Uterus (tissue), 4 donors: ENCODE data around the gene KCNN2. TPM values are rescaled to one million over a fixed set of nuclear protein-coding genes. Genes with fewer than 3 reads are reported as not detected.

Experiments
- DNase-seq, 2 donors: peaks; one replicate each; pipeline ENCODE4 v3.0.0-alpha.2; 2019 to 2020
- H3K27ac ChIP-seq, 2 donors: fragments of 200-600 bp; sonication (generic); 1 replicate in 1 of 2; 2 replicates in 1 of 2; pipeline ENCODE4 v1.5.1; 2016 to 2018
- H3K27me3 ChIP-seq, 2 donors: fragments of 200-600 bp; sonication (generic); one replicate each; pipeline ENCODE4 v1.5.1; 2018 to 2019; ENCODE audit warnings: control low read depth in 1 of 2
- H3K36me3 ChIP-seq, 2 donors: fragments of 200-600 bp; sonication (generic); one replicate each; pipeline ENCODE4 v1.5.1; 2019; ENCODE audit warnings: control low read depth in 1 of 2
- H3K4me1 ChIP-seq, 2 donors: fragments of 200-600 bp; sonication (generic); one replicate each; pipeline ENCODE4 v1.5.1; 2018 to 2019; ENCODE audit warnings: control low read depth in 1 of 2
- H3K4me3 ChIP-seq, 2 donors: fragments of 200-600 bp; sonication (generic); 1 replicate in 1 of 2; 2 replicates in 1 of 2; pipeline ENCODE4 v1.5.1; 2018 to 2019; ENCODE audit warnings: mild to moderate bottlenecking in 1 of 2
- H3K9me3 ChIP-seq, 2 donors: fragments of 200-600 bp; sonication (generic); one replicate each; pipeline ENCODE4 v1.5.1; 2019; ENCODE audit warnings: control low read depth in 1 of 2
- POLR2A ChIP-seq, 2 donors: fragments of 450-650 bp; IDR thresholded peaks; one replicate each; pipeline ENCODE4 v1.6.1; 2016; ENCODE audit warnings: antibody characterized with exemption in 2 of 2, mild to moderate bottlenecking in 1 of 2, moderate library complexity in 1 of 2
- intact Hi-C: fragments of 100-400 bp; cut with DNase I; formaldehyde crosslinking; loops from one replicate; pipeline ENCODE4 v1.15.1; 2023; ENCODE audit warnings: low total_unique reads
- total RNA-seq, 4 donors: library from RNA; depleted of rRNA in 3 of 4; stranded (reverse); fragments of >200 nt in 3 of 4; gene quantifications; one replicate each; pipeline versions ENCODE4 v1.1.0 to v1.2.4, GENCODE V29; 2014 to 2023
- TF ChIP-seq, protein P1 (sequence below), 4 experiments: fragments of 200-600 bp in 2 of 4; fragments of 450-650 bp in 2 of 4; sonication (generic) in 2 of 4; IDR thresholded peaks; one replicate each; pipeline ENCODE4 v1.5.1; 2016 to 2019; ENCODE audit warnings: antibody characterized with exemption in 4 of 4, mild to moderate bottlenecking in 2 of 4, moderate library complexity in 1 of 4
- donor health status: DM: yes; HTN: yes; CAD: no.

KCNN2 gene
- total RNA-seq, 4 donors from 2014 or later: 1.8 to 7.1 (median 4.9) TPM

- no peak for TF ChIP-seq POLR2A (IDR thresholded peaks at IDR 0.05)
- Histone ChIP-seq H3K36me3 (no peaks in the 10 kb centered on the region), H3K4me1 (no peaks in the 10 kb centered on the region), H3K9me3 (no peaks in the 10 kb centered on the region), H3K4me3 (no peak overlapping the region), H3K27ac (no peak overlapping the region), H3K27me3 (no peaks in the 10 kb centered on the region)
- DNase-seq: no peak
- intact Hi-C loops: no loop called here
Measured at GRCh38 chr5:114450437-114450836, 88.6 kb downstream of the KCNN2 start.

GRCh38 chr5:114458726-114459125 lies 96.9 kb downstream of the KCNN2 start:
- Histone ChIP-seq H3K4me1 (no peaks in the 10 kb centered on the region), H3K27ac (no peak overlapping the region), H3K36me3 (no peaks in the 10 kb centered on the region), H3K27me3 (no peaks in the 10 kb centered on the region), H3K4me3 (no peak overlapping the region), H3K9me3 (no peaks in the 10 kb centered on the region)
- intact Hi-C loops: no loop called here
- no peak for DNase-seq
- no peak for TF ChIP-seq POLR2A (IDR thresholded peaks at IDR 0.05)

- no peak for TF ChIP-seq POLR2A (IDR thresholded peaks at IDR 0.05)
- TF ChIP-seq, protein P1, sequence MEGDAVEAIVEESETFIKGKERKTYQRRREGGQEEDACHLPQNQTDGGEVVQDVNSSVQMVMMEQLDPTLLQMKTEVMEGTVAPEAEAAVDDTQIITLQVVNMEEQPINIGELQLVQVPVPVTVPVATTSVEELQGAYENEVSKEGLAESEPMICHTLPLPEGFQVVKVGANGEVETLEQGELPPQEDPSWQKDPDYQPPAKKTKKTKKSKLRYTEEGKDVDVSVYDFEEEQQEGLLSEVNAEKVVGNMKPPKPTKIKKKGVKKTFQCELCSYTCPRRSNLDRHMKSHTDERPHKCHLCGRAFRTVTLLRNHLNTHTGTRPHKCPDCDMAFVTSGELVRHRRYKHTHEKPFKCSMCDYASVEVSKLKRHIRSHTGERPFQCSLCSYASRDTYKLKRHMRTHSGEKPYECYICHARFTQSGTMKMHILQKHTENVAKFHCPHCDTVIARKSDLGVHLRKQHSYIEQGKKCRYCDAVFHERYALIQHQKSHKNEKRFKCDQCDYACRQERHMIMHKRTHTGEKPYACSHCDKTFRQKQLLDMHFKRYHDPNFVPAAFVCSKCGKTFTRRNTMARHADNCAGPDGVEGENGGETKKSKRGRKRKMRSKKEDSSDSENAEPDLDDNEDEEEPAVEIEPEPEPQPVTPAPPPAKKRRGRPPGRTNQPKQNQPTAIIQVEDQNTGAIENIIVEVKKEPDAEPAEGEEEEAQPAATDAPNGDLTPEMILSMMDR (IDR thresholded peaks at IDR 0.05): no peak
- no peak for DNase-seq
- H3K4me3 ChIP-seq: no peak overlapping the region
Measured at GRCh38 chr5:114467171-114467570, 105.3 kb downstream of the KCNN2 start.

DNA sequence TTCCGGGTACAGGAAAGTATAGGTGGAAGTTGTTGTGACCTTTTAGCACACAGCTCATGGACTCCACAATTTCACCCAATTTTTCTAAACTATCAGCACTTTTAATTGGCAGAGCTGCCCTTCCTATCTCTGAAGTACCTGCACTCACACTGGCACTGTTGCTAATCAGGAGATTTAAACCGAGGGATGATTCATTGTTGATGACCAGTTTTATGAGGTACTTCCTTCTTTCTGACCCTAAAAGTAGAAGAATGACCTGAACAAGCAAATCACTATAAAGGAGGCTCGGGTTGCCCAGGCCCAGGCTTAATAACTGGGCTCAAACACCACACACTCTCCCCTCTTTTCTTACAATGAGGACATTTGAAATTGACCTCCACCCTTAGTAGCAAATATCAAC lies 105.9 kb downstream of the KCNN2 start:
- intact Hi-C loops: no loop called here
- no peak overlapping the region for H3K4me3 ChIP-seq
- DNase-seq: no peak
- TF ChIP-seq, protein P1 (IDR thresholded peaks at IDR 0.05): no peak
- TF ChIP-seq POLR2A (IDR thresholded peaks at IDR 0.05): no peak
- H3K36me3 ChIP-seq: no peaks in the 10 kb centered on the region
- H3K4me1 ChIP-seq: no peaks in the 10 kb centered on the region
- no peak overlapping the region for H3K27ac ChIP-seq
- no peaks in the 10 kb centered on the region for H3K9me3 ChIP-seq
- no peaks in the 10 kb centered on the region for H3K27me3 ChIP-seq

More at GRCh38 chr5:114467171-114467570, 105.3 kb downstream of the KCNN2 start:
- Histone ChIP-seq H3K36me3 (no peaks in the 10 kb centered on the region), H3K27me3 (no peaks in the 10 kb centered on the region), H3K9me3 (no peaks in the 10 kb centered on the region), H3K27ac (no peak overlapping the region), H3K4me1 (no peaks in the 10 kb centered on the region)
- intact Hi-C loops: no loop called here

- intact Hi-C loops: no loop called here
- DNase-seq: no peak
- Histone ChIP-seq H3K4me1 (no peaks in the 10 kb centered on the region), H3K36me3 (no peaks in the 10 kb centered on the region), H3K4me3 (no peak overlapping the region), H3K27me3 (no peaks in the 10 kb centered on the region), H3K9me3 (no peaks in the 10 kb centered on the region), H3K27ac (no peak overlapping the region)
- TF ChIP-seq POLR2A (IDR thresholded peaks at IDR 0.05): no peak
- TF ChIP-seq, protein P1 (IDR thresholded peaks at IDR 0.05): no peak
Measured at GRCh38 chr5:114469372-114469771, 107.5 kb downstream of the KCNN2 start.

GRCh38 chr5:114471529-114471928 lies 109.7 kb downstream of the KCNN2 start:
- no peaks in the 10 kb centered on the region for H3K36me3 ChIP-seq
- intact Hi-C loops: no loop called here

More at GRCh38 chr5:114471529-114471928, 109.7 kb downstream of the KCNN2 start:
- Histone ChIP-seq H3K4me3 (no peak overlapping the region), H3K27ac (no peak overlapping the region), H3K27me3 (no peaks in the 10 kb centered on the region), H3K9me3 (no peaks in the 10 kb centered on the region), H3K4me1 (no peaks in the 10 kb centered on the region)
- no peak for TF ChIP-seq POLR2A (IDR thresholded peaks at IDR 0.05)
- TF ChIP-seq, protein P1 (IDR thresholded peaks at IDR 0.05): no peak
- no peak for DNase-seq
